Pancreas (tissue), 10 donors: ENCODE results near the gene GPR75. TPM values are rescaled to one million over a fixed set of nuclear protein-coding genes. Genes with fewer than 3 reads are reported as not detected.

Source experiments
- ATAC-seq, 4 donors: fragments of 200-7000 bp; cut with Tn5 transposase; one replicate each; pipeline versions ENCODE4 v1.8.0 to v1.9.1; 2020; ENCODE audit warnings: mild to moderate bottlenecking in 4 of 4, moderate library complexity in 4 of 4
- DNase-seq, 6 donors: peaks; one replicate each; pipeline ENCODE4 v3.0.0-alpha.2; 2020
- FAIRE-seq: peaks from 2 replicates; lab custom pipeline; 2012; peaks lifted over from hg19 to GRCh38; lab: Jason Lieb, UNC
- H3K27ac ChIP-seq, 4 donors: fragments of 200-600 bp; sonication (generic); 1 replicate in 3 of 4; 2 replicates in 1 of 4; pipeline versions ENCODE4 v1.5.0 to v1.8.0; 2020
- H3K27me3 ChIP-seq, 4 donors: fragments of 200-600 bp; one replicate each; pipeline ENCODE4 v1.8.0; 2021
- H3K36me3 ChIP-seq, 3 donors: fragments of 200-600 bp; sonication (generic) in 1 of 3; one replicate each; pipeline versions ENCODE4 v1.5.0 to v1.8.0; 2020 to 2021
- H3K4me1 ChIP-seq, 3 donors: fragments of 200-600 bp; one replicate each; pipeline ENCODE4 v1.8.0; 2021
- H3K4me3 ChIP-seq, 4 donors: fragments of 200-600 bp; sonication (generic) in 2 of 4; one replicate each; pipeline versions ENCODE4 v1.5.0 to v1.8.0; 2020 to 2021
- H3K9me3 ChIP-seq, 4 donors: fragments of 200-600 bp; one replicate each; pipeline ENCODE4 v1.8.0; 2021
- CTCF ChIP-seq, 4 donors: fragments of 200-600 bp; sonication (generic) in 3 of 4; IDR thresholded peaks; one replicate each; pipeline versions ENCODE4 v1.5.0 to v1.8.0; 2021; ENCODE audit warnings: antibody characterized with exemption in 4 of 4
- WGBS, 2 donors: extraction: QIAGEN DNeasy Blood & Tissue Kit; methylation state at CpG; one replicate each; pipeline ENCODE4 v1.1.7; 2013; 5-methylcytosine and 5-hydroxymethylcytosine counted together
- intact Hi-C, 3 donors: fragments of 100-400 bp; cut with DNase I; formaldehyde crosslinking; loops; one replicate each; pipeline versions ENCODE4 v1.11.1 to v1.14.2; 2022
- polyA plus RNA-seq, 2 donors: library from polyadenylated mRNA; stranded (reverse); fragments of 200-250 nt; gene quantifications; one replicate each; pipeline ENCODE4 v1.2.3, GENCODE V29; 2013
- total RNA-seq, 6 donors: library from RNA; stranded (reverse); fragmentation: NEBNext Ultra II Directional in 4 of 6; extraction: Animal tissue kit (Norgen Biotek cat#: 25700) in 4 of 6; gene quantifications; one replicate each; pipeline versions ENCODE4 v1.2.1 to v1.2.4, GENCODE V29; 2021 to 2023
- donor health status: healthy with polysubstance abuse.
- donor health status: DM: no; HTN: no; CAD: no; lungs with moderate emphysema.
- donor health status: DM: no; HTN: no; CAD: no.
- donor health status: control.
- donor health status: control.
- donor health status: Bipolar disorder and iron deficiency.
- donor health status: DM: yes; HTN: yes; CAD: no.
- donor health status: DM: no; HTN: no; CAD: no.
- donor health status: DM: no; HTN: no; CAD: no.
- donor health status: DM: yes; HTN: yes; CAD: no.

The GPR75 gene
- total and polyA plus RNA-seq, 8 donors = 1.1 to 1.9 (median 1.5) TPM

GRCh38 chr2:53867773-53868172 is 8.0 kb upstream of the GPR75 start:
- FAIRE-seq = no peak
- no peaks in the 10 kb centered on the region for H3K9me3 ChIP-seq

GRCh38 chr2:53867169-53867568 is 7.4 kb upstream of the GPR75 start:
- no peak for DNase-seq
- no peaks in the 10 kb centered on the region for H3K27me3 ChIP-seq
- no peak for TF ChIP-seq CTCF (IDR thresholded peaks at IDR 0.05)
- H3K27ac ChIP-seq = no peak overlapping the region
- no peak overlapping the region for H3K4me3 ChIP-seq
- no peak for FAIRE-seq
- H3K4me1 ChIP-seq = no peaks in the 10 kb centered on the region
- no peak for ATAC-seq
- peaks cover 0 to 28% (median 0%) of the 10 kb centered on the region in 3 donors for H3K36me3 ChIP-seq
- H3K9me3 ChIP-seq = no peaks in the 10 kb centered on the region
- intact Hi-C loops = no loop called here
- WGBS, 2 donors = 93 to 98% methylated on average over 5 of the region's 5 CpGs

More at GRCh38 chr2:53867773-53868172, 8.0 kb upstream of the GPR75 start:
- no peaks in the 10 kb centered on the region for H3K27me3 ChIP-seq
- ATAC-seq = no peak
- DNase-seq = no peak
- TF ChIP-seq CTCF (IDR thresholded peaks at IDR 0.05) = no peak
- intact Hi-C loops = no loop called here
- H3K4me1 ChIP-seq = no peaks in the 10 kb centered on the region
- H3K27ac ChIP-seq = no peak overlapping the region
- 97 to 98% methylated on average over 2 of the region's 2 CpGs for WGBS, 2 donors
- H3K36me3 ChIP-seq = peaks cover 0 to 28% (median 0%) of the 10 kb centered on the region in 3 donors
- no peak overlapping the region for H3K4me3 ChIP-seq

GRCh38 chr2:53865962-53866361 is 6.2 kb upstream of the GPR75 start:
- H3K27ac ChIP-seq = no peak overlapping the region
- intact Hi-C loops = no loop called here
- no peak overlapping the region for H3K4me3 ChIP-seq
- no peaks in the 10 kb centered on the region for H3K9me3 ChIP-seq
- ATAC-seq (no peak), FAIRE-seq (no peak), DNase-seq (no peak)
- TF ChIP-seq CTCF (IDR thresholded peaks at IDR 0.05) = no peak
- H3K27me3 ChIP-seq = no peaks in the 10 kb centered on the region
- H3K36me3 ChIP-seq = peaks cover 0 to 28% (median 0%) of the 10 kb centered on the region in 3 donors
- H3K4me1 ChIP-seq = no peaks in the 10 kb centered on the region
- 81% methylated on average over 5 of the region's 5 CpGs for WGBS, 2 donors

GRCh38 chr2:53865264-53865663 is 5.5 kb upstream of the GPR75 start:
- Histone ChIP-seq H3K27me3 (no peaks in the 10 kb centered on the region), H3K27ac (no peak overlapping the region), H3K36me3 (peaks cover 0 to 28% (median 0%) of the 10 kb centered on the region in 3 donors), H3K9me3 (no peaks in the 10 kb centered on the region), H3K4me1 (no peaks in the 10 kb centered on the region), H3K4me3 (no peak overlapping the region)
- peak in 3 of 4 donors; percentile 12 to 55 (median 46) for ATAC-seq
- WGBS, 2 donors = 61 to 71% methylated on average over 2 of the region's 2 CpGs
- intact Hi-C loops = no loop called here
- no peak for TF ChIP-seq CTCF (IDR thresholded peaks at IDR 0.05)
- no peak for DNase-seq
- no peak for FAIRE-seq

- H3K27ac ChIP-seq = no peak overlapping the region
- ATAC-seq (no peak), FAIRE-seq (no peak), DNase-seq (no peak)
- H3K27me3 ChIP-seq = no peaks in the 10 kb centered on the region
- no peak overlapping the region for H3K4me3 ChIP-seq
- WGBS, 2 donors = 95 to 98% methylated on average over 6 of the region's 6 CpGs
- no peaks in the 10 kb centered on the region for H3K4me1 ChIP-seq
- H3K9me3 ChIP-seq = no peaks in the 10 kb centered on the region
- TF ChIP-seq CTCF (IDR thresholded peaks at IDR 0.05) = no peak
- intact Hi-C loops = no loop called here
- H3K36me3 ChIP-seq = peaks cover 0 to 28% (median 0%) of the 10 kb centered on the region in 3 donors
Observed at GRCh38 chr2:53863538-53864227, 3.9 kb upstream of the GPR75 start.
